GM10266 (cell line): ENCODE data around the gene LAMB3.

ENCODE experiments used
- DNase-seq: peaks from one replicate; pipeline ENCODE4 v3.0.0; 2012; ENCODE audit errors: extremely low spot score
- TF ChIP-seq, protein P1 (sequence below): IDR thresholded peaks from 2 replicates; pipeline ENCODE4 v1.5.1; 2012; ENCODE audit warnings: mild to moderate bottlenecking, low read depth; ENCODE audit not compliant: control insufficient read depth, insufficient read depth; ENCODE audit errors: missing control alignments

LAMB3 gene

GRCh38 chr1:209609041-209609790 is 43.0 kb downstream of the LAMB3 start:
- TF ChIP-seq, protein P1, sequence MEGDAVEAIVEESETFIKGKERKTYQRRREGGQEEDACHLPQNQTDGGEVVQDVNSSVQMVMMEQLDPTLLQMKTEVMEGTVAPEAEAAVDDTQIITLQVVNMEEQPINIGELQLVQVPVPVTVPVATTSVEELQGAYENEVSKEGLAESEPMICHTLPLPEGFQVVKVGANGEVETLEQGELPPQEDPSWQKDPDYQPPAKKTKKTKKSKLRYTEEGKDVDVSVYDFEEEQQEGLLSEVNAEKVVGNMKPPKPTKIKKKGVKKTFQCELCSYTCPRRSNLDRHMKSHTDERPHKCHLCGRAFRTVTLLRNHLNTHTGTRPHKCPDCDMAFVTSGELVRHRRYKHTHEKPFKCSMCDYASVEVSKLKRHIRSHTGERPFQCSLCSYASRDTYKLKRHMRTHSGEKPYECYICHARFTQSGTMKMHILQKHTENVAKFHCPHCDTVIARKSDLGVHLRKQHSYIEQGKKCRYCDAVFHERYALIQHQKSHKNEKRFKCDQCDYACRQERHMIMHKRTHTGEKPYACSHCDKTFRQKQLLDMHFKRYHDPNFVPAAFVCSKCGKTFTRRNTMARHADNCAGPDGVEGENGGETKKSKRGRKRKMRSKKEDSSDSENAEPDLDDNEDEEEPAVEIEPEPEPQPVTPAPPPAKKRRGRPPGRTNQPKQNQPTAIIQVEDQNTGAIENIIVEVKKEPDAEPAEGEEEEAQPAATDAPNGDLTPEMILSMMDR, result no peak
- no peak for DNase-seq

DNA sequence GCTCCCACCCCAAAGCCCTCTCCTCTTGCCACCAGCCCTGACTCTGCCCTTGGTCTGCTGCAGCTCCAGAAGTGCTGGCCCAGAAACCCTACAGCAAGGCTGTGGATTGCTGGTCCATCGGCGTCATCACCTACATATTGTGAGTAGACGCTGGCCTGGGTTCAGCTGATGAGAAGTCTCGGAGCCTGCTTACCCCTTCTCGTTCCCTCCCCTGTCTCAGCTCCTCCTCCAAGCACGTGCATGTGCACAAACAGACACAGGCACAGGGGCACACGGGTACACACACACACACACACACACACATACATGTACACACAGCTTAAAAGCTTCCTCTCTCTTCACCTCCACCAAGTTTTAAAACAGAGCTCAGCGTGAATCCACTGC is 44.4 kb downstream of the LAMB3 start:
- TF ChIP-seq, protein P1, result no peak
- no peak for DNase-seq

DNA sequence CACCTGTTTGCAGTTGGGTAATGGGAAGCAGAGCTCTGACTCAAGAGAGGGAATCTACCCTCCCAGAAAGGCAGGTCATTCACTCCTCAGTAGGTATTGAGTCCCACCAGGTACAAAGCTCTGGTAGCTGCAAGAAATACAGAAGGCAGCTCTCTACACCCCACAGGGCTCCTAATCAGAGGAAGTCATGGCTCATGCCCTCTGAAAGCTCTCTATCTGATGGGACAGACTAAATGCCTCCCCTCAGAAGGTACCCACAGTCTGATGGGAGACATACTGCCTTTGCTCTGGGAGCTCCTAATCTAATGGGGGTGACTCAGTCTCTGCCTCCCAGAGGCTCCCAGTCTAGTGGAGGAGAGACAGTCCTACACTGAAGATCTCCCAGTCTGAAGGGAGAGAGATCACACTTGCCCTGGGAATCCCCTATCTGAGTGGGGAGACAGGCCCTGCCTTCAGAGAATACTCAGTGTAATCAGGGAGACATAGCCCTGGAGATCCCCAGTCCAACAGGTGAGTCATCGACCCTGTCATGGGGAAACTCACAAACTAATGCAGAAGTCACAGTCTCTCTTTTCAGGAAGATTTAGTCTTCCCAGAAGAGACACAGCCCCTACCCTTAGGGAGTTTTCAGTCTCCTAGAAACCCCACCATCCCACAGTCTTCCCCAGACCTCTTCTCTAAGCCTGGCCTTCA is 45.0 kb downstream of the LAMB3 start:
- TF ChIP-seq, protein P1, result no peak
- peak; percentile 78 for DNase-seq

DNA sequence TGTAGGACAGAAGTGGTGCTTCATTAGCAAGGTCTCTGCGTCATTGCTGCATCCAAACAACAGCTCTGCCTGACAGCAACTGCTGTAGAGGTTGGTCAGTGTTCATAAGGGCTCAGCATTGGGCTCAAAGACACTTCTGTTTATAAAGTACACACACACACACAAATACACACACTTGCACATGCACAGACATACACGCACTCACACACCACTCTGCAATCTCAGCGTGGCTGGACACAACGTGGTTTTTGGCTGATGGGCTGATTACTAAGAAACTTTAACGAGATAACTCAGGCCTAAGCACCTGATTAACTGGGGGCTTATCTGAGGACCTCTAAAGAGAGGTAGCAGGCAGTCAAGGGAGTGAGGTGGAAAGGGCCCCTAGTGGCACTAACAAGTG is 48.3 kb downstream of the LAMB3 start:
- TF ChIP-seq, protein P1, result no peak
- DNase-seq, result no peak

GRCh38 chr1:209601809-209602657 is 50.2 kb downstream of the LAMB3 start:
- TF ChIP-seq, protein P1, result peak; percentile 48
- peak; percentile 23 for DNase-seq

- DNase-seq, result no peak
- TF ChIP-seq, protein P1, result no peak
Measured at GRCh38 chr1:209600541-209600940, 51.7 kb downstream of the LAMB3 start.
